GM18867 (cell line): ENCODE measurements around the gene ASTL.
A peak's percentile ranks its signal among the peaks of the same experiment; 100 is the strongest.

ENCODE experiments used
- ATAC-seq: cut with Tn5 transposase; IDR thresholded peaks from one replicate; pipeline ENCODE4 v1.9.1; 2021; ENCODE audit warnings: mild to moderate bottlenecking, moderate library complexity; ENCODE audit not compliant: unreplicated experiment

ASTL gene

DNA sequence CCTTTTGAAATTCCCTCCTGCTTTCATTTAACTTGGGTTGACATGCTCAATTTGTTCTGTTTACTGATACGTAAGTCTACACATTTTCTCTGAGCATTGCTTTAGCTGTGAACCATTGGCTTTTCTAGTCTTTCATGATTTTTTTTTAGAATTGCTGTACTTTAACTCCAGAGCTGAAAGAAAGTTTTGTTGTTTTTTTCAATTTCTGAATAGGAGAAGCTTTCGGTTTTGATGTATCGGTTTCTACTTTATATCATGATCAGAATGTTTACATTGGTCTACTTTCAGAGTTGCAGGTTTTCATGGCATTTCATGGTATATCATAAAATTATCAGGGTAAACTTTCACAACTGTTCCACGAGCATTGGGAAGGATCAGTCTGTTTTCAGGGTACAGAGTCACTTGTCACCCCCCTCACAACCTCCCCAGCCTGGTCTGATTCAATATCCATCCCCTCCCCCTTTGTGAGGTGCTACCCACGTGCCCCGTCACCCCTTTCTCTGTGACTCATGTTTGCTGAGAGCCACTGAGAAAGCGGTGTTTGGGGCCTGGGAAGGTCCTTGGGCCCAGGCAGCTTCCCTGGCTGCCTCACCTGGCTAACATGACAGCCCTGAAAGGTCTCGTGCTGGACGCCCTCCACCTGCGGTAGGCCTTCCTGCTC is 7.0 kb downstream of the ASTL start:
- ATAC-seq: no peak

DNA sequence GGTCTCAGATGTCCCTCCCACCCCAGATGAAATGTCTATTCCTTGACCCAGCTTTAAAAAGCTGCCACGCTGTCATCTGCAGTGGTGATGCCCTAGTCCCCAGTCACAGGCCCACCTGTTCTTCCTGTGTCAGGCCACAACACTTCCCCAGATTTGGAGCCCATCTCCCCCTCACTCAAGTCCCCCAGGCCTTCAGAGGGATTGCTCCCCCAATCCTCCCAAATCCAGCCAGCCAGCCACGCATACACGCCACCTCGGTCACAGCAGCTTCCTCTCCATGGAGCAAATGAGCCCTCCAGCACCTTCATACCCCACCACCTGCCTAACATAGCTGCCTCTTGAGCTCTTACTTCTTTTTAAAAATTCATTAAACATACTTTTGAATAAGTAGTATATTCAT is 7.8 kb downstream of the ASTL start:
- no peak for ATAC-seq

DNA sequence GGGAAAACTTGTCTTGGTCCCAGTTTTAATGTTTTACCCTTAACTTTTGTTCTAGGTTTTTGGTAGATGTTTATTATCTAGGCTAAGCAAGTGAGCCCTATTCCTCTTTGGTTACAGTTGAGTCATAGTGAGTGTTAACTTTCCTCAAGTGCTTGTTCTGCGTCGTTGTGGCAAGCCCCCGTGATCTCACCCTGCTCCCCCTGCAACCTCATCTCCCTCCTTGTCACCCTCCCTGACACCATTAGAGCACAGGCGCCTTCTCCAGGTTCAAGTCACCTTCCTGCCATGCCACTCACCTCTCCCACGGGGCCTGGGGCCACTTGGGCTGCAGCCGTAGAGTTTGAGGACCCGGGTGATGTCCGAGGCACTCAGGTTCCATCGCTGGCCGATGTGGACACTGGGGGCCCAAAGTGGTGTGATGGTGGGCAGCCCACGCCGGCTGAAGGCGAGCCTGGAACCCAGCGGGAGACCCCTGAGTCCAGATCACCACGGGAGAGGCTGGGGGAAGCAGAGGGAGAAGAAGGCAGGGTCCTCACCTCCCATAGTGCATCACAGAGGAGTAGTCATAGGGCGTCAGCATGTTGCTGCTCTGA is 8.7 kb downstream of the ASTL start:
- no peak for ATAC-seq

DNA sequence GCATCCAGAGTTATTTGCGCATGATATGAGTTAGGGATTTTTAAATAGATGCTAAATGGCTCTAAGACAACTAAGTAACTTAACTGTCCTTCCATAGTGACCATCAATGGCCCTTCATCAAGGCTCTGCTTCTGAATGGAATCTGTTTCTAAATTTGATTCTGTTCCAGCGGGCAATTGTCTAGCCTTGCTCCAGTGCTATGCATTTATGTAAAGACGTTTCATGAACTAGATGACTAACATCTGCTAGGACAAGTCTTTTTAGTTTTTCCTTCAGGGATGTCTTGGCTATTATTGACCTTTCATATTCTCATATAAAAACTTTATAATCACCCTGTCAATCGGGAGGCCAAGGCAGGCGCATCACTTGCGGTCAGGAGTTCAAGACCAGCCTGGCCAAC is 9.8 kb downstream of the ASTL start:
- no peak for ATAC-seq

DNA sequence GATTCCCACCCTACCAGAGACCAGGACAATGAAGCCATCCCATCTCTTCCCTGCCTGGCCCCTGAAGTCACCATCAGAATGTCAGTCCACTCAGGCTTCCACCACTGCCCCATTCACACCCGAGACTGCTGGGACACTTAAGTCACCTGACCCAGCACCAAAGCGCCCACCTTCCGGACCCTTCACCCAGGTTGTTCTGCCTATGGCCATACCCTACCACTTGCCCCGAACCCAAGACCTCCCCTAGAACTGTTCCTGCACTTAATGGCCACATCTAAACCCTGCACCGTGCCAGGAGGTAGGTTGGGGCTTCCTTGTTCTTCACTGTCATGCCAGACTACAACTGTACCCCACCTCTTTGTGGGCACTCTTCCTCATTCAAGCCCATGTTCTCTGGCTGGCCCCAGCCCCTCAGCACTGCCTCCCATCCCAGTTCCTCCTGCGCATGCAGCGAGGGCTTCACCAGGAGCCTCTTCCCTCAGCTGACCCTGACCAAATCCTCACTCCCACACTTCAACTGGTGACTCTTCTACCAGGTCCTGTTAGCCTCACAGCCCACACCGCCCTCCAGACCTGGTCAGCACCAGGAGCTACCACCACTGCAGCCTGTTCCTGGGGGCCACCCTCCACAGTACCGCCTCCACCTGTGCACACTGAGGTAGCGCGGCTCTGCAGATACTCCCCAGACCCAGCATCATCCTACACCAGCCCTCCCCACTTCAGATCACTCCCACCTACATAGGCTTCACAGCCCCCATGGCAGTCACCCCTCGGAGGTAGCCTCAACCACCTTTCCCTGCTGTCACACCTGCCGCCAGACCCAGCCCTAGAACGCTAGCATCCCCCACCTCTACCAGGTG is 13.7 kb downstream of the ASTL start:
- ATAC-seq: no peak

DNA sequence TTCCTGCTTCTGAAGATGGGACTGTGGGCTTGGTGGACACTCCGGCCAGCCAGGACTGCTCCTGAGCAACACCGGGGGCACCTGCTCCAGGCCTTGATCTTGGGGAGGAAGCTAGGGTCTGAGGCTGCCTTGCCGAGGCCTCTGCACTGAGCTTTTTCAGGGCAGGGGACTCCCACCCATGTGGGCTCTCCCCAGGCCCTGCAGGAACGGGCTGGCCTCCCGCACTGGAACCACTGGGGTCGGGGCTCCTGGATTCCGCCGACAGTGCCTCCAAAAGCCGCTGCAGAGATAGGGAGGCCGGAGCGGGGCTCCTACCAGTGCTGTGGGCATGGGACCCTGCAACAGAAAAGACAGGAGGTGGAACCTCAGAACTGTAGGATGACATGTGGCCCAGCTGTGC is 14.4 kb downstream of the ASTL start:
- ATAC-seq: no peak

DNA sequence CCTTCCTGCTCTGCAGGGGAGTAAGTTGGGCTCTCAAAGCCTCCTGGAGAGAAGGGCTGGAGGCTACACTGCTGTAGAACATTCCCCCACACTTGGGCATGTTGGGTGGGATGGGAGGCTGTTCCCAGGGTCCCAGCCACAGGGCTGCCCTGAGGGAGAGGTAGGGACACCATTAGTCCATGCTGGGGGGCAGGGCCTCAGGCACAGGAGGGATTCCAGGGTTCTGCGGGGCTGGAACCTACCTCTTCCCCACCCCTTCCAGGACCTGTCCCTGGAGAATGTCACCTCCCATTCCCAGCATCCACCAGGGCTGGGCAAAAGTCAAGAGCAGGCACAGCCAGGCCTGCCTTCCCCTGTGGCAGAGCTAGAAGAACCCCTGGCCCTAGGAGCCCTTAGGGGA is 15.0 kb downstream of the ASTL start:
- no peak for ATAC-seq

DNA sequence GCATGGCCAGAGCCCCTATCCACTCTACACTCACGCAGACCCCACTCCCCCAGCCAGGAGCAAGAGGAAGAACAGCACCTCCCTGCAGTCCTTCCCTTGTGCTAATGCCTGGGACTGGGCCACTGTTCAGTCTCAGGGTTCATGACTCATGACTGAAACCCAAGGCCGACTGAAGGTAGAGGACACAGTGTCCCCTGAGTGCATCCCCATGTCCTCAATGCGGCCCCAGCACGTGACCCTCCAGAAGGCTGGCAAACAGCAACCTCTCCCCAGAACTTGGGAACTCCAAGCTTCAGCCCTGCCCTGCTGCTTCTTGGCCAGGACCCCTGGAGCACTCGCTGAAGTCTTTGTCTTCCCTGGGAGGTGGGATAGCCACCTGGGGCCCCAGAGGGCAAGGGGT is 15.9 kb downstream of the ASTL start:
- ATAC-seq: no peak

DNA sequence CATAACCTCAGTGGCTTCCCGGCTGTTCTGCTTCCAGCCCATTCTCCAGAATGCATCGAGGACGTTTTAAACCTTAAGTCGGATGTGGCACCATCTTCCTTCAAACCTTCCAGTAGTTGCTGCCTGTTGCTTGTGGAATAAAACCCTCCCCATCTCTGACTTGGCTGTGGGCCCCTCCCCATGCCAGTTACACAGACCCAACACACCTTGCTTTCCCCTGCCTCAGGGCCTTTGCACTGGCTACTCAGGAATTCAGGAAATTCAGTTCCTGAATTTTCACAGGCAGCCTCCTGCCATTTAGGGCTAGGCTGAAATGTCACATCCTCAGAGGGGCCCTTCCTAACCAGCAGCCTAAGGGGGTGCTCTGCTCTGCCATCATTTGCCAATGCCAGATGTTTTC is 16.9 kb downstream of the ASTL start:
- no peak for ATAC-seq

DNA sequence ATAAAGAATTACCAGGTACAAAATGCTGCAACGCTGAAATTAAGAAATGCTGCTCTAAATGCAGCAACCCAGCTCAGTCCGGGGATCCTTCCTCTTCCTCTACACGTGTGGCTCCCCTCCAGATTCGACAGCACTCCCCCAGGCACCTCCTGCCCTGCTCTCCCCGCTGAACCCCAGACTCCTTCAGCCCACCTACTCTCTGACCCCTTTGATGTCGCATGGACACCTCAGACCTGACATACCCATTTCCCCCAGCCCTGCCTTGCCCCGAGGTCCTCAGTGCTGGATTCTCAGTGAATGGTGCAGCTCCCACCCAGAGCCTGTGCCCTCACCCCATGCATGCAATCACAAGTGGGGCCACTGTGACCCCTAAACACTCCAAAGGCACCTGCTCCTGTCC is 17.3 kb downstream of the ASTL start:
- no peak for ATAC-seq

DNA sequence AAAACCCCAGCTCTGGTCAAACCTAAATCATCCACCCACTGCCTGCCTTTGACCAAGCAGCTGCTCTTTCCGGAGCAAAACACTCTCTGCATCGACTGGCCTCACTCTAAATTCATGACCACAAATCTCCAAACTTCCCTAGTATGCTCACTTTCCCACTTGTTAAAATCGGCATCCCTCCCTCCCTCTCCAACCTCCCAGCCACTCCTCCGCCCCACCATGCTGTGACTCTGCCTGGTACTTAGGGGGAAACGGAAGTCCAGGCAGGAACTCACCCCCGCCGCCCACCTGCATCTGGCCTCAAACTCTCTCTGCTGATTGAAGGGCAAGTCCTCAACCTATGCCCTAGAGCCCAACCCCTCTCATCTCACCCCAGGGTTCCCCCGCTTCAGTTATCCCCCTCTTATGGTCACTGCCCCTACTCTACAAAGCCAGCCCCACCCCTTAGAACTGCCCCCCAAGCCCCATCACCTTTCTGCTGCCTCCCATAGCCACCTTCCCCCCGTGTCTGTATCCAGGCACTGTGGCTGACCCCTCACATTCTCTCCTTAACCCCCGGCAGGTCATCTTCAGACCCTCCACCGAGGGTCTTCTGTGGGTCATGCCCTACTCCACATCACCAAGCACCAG is 18.1 kb downstream of the ASTL start:
- ATAC-seq: no peak

DNA sequence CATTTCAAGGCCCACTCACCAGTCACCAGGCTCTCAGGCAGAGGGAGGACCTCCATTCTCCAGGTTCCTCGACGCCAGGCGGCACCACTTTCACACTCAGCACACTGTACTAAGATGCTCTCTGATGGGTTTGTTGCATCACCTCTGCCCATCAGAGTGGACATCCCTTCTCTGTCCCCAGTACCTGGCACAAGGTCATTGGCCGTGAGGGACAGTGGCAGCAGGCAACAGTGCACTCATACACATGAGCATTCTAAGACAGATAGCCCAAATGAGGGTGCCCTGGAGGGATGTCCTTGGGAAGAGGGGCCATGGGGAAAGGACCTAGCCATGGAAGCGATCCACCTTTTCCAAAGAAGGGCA is 18.9 kb downstream of the ASTL start:
- ATAC-seq: no peak

DNA sequence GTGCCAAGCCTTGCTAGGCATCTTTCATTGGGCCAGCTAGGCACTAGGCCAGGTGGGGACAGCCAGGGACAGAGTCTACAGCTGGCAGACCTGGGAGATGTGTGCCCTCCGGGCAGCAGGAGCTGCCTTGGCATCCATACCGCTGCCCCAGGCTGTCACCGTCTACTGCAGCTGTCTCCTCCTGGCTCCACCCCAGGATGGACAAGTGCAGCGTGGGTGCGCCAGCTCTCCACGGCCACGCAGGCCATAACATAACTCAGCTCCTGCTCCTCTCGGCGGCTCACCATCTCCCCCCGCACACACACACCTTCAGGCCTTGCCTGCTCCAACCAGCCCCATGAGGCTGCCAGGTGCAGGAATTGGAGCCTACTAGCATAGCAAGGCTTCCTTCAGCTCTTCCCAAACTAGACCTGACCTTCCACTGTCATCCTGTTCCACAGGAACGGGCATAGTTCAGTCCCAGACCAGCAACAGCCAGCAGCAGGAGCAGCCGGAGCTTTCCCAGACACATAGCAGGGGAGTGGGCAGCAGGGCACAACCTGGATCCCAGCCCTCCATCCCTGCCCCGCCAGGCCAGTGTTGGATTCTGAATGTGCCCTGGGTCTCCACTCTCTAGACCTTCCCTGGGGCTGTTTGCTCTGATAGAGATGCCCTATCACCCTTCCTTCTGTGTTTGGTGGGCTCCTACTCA is 19.5 kb downstream of the ASTL start:
- no peak for ATAC-seq

DNA sequence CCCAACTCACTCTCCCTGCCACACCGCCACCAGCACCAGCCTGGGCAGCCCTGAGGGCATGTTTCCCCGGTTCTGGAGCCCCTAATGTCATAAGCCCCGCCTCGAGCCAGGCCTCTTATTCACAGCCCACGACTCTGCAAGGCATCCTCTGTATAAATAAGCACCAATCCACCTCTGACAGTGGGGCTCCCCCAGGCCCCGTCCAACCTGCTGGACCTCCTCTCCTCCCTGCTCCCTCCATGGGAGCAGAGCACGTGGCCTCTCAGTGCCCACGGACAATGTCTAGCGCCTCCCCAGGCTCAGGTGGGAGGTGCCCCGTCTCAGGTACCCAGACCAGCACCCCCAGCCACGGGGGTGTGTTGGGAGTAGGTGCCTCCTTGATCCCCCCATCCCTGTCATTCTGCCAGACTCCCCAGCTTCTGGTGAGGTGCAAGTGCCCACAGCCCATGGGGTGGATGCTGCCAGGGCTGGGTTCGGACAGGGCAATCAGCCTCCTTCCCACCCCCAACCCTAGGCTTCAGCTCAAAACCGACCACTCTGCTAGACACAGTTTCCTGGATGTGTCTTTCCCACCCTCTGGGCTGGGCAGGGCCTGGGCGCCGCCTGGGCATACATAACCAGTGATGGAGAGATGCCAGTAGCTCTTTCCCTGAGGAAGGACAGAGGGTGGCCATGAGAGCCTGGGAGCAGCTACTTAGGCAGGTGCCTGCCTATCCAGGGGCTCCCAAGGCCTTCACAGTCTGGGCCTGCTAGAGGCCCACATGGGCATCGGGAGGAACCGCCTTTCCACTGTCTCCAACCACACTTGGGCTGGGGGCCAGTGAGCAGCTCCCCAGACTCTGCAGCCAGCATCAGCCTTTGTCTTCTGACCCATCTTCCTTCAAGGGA is 20.4 kb downstream of the ASTL start:
- no peak for ATAC-seq

DNA sequence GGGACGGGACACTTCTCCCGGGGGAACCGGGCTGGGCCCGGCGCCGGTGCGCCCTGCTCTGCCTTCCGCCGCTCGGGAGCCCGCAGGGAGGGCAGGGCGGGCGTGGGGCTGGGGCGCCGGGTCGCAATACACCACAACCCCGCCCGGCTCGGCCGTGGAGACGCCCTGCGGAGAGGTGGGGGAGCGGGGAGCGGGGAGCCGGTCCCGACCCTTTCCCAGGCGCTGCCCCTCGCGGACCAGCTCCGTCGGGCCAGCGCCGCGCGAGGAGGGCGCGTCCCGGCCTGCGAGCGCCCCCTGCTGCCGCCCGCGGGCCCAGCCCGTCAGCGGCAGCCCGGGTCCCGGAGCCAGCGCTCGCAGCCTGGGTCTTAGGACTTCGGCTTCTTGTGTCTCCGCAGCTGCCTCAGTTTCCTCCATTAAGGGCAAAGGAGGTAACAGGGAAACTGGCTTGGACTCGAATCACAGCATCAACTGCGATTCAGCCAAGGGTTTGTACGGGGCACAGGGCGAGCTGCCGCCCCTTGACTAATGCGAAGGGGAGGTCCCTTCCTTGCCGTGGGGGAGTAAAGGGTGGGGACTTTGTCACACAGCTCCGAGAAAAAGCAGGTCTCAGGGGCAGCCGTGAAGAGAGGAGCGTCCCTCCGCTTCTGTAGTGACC is 21.3 kb downstream of the ASTL start:
- ATAC-seq: peak; percentile 61

DNA sequence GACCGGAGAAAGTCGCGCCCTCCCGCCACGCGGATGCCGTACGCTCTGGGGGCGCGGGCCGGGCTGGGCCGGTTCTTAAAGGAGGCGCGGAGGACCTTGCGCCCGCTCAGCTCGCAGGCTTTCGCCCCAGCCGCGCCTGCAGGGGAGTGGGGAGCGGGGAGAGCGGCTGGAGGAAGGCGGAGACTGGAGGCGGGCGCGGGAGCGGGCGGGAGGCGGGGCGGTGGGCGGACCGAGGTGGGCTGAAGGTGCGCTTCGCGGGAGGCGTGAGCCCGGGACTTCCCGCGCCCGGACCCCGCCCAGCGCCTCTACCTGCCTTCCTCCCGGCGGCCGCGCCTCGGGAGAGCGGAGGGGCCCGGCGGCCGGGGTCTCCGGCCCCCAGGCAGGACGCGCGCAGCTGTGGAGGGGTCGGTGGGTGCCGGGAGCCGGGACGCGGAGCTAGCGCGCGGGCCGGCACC is 21.9 kb downstream of the ASTL start, which contains the start of gene ADRA2B:
Gene ADRA2B, minus strand, starts transcription at position 148 of the 455 bp plus-strand sequence. CDS start 422 bp downstream, outside the sequence.
- peak; percentile 38 for ATAC-seq

DNA sequence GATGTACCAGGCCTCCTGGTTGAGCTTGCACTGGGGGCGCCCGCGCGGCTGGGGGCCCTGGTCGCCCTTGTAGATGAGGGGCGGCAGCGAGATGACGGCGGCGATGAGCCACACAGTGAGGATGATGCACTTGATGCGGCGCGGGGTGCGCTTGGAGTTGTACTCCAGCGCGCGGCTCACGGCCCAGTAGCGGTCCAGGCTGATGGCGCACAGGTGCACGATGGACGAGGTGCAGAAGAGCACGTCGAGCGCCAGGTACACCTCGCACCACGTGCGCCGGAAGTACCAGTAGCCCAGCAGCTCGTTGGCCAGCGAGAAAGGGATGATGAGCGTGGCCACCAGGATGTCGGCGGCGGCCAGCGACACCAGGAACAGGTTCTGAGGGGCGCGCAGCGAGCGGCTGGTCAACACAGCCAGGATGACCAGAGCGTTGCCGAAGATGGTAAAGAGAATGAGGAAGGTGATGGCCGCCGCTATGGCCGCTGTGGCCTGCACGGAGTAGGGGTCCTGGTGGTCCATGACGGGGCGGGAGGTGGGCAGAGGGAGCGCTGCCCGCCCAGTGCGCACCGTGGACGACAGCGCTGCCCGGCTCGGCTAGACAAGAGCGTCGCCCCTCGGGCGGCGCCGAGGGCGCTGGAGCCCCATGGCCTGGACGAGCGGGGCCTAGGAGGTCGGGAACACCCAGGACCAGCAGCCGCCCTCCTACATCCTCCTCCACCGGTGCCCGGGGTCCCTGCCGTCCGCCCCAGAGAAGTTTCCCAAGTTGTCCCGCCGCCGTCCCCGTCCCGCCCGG is 22.5 kb downstream of the ASTL start:
- peak; percentile 2 for ATAC-seq

DNA sequence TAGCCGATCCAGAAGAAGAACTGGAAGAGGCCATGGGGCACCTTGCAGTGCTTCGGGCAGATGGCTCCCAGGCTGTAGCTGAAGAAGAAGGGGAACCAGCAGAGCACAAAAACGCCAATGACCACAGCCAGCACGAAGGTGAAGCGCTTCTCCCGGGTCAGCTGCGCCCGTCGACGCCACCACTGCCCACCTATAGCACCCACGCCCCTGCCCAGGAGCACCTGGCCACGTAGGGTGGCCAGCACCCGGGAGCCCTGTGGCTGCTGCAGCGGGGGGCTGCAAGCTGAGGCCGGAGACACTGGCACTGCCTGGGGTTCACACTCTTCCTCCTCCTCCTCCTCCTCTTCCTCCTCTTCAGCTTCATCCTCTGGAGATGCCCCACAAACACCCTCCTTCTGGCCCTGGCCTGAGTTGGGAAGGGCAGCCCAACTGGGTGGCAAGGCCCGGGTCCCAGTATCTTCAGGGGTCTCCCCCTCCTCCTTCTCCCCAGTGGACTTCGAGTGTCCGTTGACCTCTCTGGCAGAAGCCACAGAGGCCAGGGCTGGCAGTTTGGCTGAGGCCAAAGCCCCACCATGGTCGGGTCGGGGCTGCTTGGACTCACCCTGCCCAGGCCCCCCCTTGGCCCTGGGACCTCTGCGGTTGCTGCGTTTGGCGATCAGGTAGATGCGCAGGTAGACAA is 23.3 kb downstream of the ASTL start:
- no peak for ATAC-seq
